NCI-H187 (cell line): ENCODE data around the gene KRTAP4-3.
"Not testable (repeated sequence)": the region's sequence is repeated elsewhere in the genome, so short reads cannot be mapped to it uniquely, and the experiment has no call there.

Source experiments
- DNase-seq, 2 experiments: peaks; one replicate each; lab custom pipeline; 2025; lab: John Stamatoyannopoulos, UW

The KRTAP4-3 gene

DNA sequence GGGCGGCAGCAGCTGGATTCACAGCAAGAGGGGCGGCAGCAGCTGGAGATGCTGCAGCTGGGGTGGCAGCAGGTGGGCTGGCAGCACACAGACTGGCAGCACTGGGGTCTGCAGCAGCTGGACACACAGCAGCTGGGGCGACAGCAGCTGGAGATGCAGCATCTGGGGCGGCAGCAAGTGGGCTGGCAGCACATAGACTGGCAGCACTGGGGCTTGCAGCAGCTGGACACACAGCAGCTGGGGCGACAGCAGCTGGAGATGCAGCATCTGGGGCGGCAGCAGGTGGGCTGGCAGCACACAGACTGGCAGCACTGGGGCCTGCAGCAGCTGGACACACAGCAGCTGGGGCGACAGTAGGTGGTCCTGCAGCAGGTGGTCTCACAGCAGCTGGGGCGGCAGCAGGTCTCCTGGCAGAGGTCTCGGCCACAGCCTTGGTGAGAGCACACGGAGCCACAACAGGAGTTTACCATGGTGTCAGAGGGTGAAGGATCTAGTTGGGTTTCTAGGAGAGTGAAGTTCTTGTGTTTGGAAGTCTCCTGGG is 50.1 kb downstream of the KRTAP4-3 start, which contains the start of gene KRTAP4-11:
Gene KRTAP4-11 (minus strand): TSS at position 528 of the 541 bp plus-strand sequence. CDS start 58 bp downstream, at position 470.
- not testable (repeated sequence) for DNase-seq
